NCI-H1436 treated with DMSO at 0.1 percent for 48 hours (cell line): Measurements from ENCODE around the gene KIRREL3.

Source experiments
- DNase-seq: peaks from one replicate; lab custom pipeline; 2025; lab: John Stamatoyannopoulos, UW

Gene KIRREL3

DNA sequence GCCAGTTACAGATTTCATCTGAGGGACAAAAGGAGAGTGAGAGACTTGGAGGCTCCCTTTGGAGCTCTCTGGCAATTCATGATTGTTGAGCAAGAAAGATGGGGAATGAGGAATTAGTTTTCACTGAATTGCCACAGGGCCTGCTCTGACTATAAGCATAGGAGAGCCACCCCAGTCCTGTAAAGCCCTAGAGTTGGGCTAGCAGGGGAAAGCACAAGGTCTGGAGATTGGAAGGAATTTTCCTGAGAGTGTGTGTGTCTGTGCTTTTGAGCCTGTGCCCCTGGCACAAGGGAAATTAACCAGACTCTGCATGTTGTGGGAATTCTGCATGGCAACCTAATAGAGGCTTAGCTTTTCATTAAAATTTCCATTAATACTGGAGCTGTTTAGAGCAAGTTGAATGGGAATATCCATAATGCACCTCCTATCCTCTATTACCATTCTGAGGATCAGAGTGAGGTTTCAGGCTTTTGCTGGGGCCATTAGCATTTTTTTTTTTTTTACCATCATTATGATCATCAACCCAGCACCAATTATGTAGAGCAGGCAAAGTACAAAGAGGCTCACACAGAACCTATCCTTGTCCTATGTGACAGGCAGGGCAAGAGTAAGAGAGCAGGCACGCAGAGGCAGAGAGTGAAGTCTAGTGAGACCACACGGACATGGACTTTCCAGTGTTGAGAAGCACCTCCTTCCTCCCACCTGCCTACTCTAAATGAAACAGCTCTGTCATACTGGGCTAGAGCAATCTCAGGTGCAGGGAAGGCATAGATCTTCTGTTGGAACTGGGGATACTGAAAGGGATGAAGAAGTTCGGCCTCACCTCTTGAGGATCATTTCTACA, 336.6 kb downstream of the KIRREL3 start:
- DNase-seq = no peak

DNA sequence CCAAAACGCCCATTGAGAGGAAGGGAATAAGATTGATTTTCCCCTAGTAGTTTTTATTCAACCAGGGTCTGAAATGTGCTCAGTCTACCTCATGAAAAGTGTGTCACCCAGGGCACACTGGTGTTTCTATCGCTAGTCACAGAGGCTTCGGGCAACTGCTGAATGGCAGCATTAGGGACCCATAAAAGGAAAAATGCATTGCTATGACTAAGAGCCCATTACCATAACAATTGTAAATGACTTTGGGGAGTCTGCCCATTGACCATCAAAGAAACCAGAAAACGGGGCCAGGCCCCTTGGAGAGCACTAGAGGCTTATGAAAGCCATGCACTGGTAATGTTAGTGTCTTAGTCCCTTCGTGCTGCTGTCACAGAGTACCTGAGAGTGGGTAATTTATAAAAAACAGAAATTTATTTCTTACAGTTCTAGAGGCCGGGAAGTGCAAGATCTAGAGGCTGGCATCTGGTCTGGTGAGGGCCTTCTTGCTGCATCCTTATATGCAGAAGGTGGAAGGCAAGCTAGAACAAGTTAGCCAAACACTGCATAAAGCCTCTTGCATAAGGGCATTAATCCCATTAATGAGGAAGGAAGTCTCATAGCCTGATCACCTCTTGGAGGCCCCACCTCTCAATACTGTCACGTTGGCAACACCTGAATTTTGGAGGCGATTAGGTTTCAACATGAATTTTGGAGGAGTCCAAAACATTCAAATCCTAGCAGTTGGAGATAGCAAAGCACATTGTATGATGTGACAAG, 338.4 kb downstream of the KIRREL3 start:
- DNase-seq = no peak

- no peak for DNase-seq
Observed at GRCh38 chr11:126660761-126661425, 339.7 kb downstream of the KIRREL3 start.

GRCh38 chr11:126660321-126660720, 340.2 kb downstream of the KIRREL3 start:
- DNase-seq = no peak

DNA sequence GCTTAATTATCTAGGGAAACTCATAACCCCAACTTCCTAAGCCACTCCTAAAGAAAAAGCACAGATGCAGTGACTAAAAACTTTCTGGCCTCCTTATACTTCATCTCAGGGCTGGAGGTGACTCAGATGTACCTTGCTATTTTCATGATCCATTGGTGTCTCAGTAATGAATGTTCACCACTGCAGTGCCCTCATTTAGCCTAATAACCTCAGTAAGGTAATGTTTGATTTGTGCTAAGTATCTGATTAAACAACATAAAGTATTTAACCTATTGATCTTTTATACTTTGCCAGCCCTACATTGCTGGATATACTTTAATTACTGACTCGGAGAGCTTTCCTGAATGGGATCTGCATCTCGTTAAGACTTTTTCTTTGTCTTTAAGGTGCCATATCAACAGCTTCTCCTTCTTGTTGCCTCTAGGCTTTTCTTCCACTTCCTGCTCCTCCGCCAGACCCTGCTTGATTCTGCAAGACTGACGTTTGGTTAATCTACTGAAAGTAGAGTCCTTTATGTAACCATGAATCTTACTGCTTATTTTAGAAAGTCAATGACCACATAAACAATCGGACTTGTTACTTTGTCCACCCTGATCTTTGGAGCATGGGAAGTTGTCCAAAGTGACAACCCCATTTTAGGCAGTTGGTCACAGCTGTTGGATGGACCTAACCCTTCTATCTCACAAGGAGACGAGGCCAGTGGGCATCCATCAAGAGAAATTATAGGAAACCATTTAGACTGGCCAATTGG, 342.1 kb downstream of the KIRREL3 start:
- no peak for DNase-seq

GRCh38 chr11:126655807-126656128, 344.8 kb downstream of the KIRREL3 start:
- DNase-seq = no peak

DNA sequence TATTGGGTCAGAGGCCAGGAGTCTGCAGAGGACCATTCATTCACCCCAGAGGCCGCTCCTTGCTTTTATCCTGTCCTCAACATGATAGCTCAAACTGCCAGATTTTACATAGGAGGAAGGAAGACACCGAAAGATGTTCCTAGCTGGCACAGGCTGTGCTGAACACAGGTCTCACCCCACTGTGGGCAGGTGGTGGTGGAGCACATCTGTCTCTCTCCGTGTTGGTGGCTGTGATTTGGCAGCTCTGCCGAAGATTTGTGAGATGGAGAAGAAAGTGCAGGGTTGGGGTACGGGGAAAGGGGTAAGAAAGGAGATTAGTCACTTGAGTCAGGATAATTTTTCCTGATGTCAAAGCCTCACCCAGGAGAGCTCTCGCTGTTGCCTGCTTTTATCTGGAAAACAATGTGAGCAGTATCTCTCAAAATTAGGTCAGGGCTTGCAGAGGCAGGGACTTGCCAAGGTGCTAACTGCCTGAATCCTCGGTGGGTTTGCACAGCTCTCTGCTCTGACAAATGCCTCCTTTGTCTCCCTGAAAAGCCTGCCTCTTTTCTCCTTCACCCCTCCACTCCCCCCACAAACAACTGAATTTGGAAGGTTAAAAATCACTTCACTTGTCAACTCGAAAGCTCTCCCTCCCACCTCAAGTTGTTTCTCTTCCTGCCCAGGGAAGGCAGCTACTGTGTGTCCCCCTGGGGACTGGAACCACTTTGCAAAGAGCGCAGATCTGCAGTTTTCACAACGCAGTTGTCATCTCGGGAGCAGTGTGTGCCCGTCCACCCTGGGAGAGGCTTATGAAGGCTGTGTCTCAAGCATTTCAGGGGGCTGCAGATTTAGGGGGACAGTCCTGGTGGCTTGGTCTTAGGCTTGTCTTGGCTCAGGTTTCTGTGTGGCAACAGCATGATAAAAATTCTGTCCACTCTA, 345.4 kb downstream of the KIRREL3 start:
- peak; percentile 73 for DNase-seq

GRCh38 chr11:126653040-126653439, 347.5 kb downstream of the KIRREL3 start:
- DNase-seq = no peak

DNA sequence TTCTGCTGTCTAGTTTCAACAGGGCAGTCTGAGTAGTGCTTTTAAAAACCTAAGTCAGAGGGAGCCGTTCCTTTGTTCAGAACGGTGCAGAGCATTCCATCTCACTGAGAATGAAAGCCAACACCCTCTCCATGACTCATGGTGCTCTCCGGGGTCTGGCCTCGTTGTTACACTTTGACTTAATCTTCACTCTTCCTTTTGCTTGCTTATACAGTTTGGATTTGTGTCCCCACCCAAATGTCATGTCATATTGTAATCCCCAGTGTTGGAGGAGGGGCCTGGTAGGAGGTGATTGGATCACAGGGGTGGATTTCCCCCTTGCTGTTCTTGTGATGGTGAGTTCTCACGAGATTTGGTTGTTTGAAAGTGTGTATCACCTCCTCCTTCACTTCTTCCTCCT, 352.8 kb downstream of the KIRREL3 start:
- no peak for DNase-seq

DNA sequence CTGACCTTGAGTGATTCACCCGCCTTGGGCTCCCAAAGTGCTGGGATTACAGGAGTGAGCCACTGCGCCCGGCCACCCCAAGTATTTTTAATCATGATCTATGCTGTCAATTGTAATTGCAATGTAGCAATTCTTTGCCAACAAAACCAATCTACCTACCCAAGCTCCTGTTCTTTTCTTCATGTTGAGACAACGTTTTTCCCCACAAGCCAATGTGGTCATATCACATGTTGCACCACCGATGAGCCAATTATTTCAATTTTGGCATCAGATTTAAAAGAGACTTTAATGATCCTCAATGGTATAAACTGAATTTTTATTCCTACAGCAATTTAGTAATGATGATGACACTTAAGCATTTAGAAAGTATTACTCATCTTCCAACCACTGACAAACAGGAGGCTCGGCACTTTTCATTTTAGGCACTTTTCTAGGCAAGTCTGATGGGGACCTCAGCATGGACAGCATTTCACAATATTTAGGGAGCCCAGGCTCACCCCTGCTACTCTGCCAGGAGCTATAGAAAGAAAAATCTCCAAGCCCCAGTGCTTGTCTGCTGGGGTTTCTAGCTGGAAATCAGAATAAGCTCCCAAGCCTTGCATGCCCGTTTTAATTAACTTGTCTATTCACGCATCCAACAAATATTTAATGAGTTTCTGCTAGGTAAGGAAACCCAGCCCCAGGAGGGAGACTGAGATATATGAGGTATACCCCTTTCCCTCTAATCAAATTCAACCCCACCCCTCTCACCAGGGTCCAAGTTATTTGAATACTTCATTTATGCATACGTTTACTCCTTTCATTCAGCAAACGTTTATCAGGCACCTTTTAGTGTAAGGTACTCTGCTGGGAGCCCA, 353.6 kb downstream of the KIRREL3 start:
- no peak for DNase-seq

- no peak for DNase-seq
Observed at GRCh38 chr11:126645186-126645585, 355.4 kb downstream of the KIRREL3 start.

- DNase-seq = no peak
Observed at GRCh38 chr11:126640186-126640585, 360.4 kb downstream of the KIRREL3 start.

GRCh38 chr11:126639692-126640091, 360.9 kb downstream of the KIRREL3 start:
- DNase-seq = no peak

DNA sequence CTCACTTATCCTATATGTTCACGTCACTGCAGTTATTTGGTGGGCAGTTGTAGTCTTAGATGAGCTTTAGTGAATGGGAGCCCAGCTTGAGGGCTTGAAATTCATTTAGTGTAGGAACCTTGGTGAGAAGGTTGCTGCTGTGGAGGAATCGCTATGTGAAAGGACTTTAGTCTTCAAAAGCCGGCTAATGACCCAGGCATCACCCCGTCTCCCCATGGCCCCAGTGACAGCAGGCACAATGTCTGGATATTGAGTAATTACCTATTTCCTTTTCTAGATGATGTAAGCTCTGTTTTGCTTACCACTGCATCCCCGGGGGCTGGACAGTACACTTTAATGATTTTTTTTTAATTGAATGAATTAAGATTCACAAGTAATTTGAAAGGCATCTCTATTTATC, 361.9 kb downstream of the KIRREL3 start:
- no peak for DNase-seq

DNA sequence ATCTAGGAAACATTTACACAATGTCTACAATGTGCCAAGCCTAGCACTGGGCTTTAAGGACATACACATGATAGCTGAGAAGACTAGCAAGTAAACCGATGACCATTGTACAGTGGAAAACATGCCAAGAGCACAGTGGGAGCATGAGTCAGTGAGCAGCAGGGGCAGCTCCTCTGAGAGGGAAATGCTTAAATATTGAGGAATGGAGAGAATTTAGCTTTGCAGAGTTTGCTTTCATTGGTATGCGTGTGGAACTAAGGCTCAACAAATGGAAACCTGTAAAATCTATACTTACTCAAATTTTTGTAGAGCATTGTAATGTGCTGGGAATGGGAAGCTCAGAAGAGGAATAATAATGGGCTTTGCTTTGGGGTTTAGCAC, 362.8 kb downstream of the KIRREL3 start:
- no peak for DNase-seq

DNA sequence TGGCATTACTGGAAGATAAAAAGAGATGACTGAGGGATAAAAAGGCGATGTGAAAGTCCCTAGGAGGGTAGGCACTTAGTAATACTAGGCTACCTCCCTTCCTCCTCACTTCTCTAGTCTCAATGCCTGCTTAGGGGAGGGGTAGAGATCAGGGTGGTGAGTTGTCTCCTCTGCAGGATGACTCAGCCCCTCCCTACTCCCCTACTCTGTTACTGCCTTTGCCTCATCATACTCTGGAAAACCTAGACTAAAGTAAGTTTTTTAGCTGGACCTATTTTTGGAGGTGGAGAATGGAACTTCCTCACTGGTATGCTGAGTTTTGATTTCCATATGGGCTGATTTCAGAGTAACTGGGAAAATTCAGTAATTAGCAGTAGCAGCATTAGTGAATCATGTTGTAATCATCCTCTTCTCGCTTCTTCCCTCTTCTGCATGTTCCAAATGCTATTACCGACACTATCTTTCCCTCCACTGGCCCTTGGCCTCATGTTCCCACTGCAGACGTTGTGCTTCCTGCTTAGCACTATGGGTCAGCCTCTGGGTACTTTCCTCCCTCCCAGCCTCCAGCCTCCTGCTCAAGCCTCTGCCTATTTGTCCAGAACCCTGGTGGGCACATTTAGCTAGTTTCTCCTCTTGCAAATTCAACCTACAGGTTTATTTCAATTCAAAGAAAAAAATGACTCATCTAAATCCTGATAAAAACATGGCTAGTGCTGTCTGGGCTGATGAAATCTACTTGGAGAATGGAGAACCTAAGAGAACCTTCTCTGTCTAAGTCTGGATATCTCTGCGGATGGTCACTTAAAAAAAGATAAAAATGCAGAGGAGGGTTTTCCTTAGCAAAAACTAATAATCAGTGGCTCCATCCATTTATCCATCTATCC, 363.4 kb downstream of the KIRREL3 start:
- DNase-seq = no peak

GRCh38 chr11:126635511-126635910, 365.1 kb downstream of the KIRREL3 start:
- DNase-seq = no peak

DNA sequence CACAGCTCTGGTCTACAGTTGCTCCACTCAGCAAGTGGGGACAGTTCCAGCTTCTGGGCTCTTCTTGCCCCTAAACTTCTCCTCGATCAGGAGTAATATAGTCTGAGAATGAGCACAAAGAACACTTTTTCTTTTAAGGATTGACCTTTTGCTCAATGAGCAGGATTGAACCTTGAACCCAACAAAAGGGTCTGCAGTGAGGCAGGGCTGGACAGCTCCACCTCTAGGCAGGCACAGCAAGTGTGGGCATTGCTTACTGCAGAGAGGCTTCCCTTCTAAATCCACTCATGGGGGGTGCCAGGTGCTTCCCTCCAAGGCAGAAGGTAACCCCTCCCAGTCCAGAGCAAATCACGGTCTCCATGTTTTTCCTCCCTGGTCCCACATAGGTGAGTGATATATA, 365.6 kb downstream of the KIRREL3 start:
- no peak for DNase-seq

GRCh38 chr11:126633330-126633729, 367.2 kb downstream of the KIRREL3 start:
- DNase-seq = no peak
